ENCODE data around the gene CCSER2.

GRCh38 chr10:84477398-84478128 lies 149.2 kb downstream of the CCSER2 start:
- no peak for TF ChIP-seq CTCF (IDR thresholded peaks at IDR 0.05)
- TF ChIP-seq ZFX (IDR thresholded peaks at IDR 0.05; ENCODE audit: borderline replicate concordance) = no peak
